Stimulated activated CD4-positive, alpha-beta T cell treated with anti-CD3 and anti-CD28 coated beads, TNF-alpha, amount 100 ng/mL, for 1 hour (primary cell): ENCODE measurements around the gene DYNLT1.

ENCODE experiments used
- DNase-seq, 3 donors: peaks; one replicate each; pipeline ENCODE4 v3.0.0-alpha.2; 2020; ENCODE audit warnings: low read depth in 3 of 3, low spot score in 1 of 3

The DYNLT1 gene

DNA sequence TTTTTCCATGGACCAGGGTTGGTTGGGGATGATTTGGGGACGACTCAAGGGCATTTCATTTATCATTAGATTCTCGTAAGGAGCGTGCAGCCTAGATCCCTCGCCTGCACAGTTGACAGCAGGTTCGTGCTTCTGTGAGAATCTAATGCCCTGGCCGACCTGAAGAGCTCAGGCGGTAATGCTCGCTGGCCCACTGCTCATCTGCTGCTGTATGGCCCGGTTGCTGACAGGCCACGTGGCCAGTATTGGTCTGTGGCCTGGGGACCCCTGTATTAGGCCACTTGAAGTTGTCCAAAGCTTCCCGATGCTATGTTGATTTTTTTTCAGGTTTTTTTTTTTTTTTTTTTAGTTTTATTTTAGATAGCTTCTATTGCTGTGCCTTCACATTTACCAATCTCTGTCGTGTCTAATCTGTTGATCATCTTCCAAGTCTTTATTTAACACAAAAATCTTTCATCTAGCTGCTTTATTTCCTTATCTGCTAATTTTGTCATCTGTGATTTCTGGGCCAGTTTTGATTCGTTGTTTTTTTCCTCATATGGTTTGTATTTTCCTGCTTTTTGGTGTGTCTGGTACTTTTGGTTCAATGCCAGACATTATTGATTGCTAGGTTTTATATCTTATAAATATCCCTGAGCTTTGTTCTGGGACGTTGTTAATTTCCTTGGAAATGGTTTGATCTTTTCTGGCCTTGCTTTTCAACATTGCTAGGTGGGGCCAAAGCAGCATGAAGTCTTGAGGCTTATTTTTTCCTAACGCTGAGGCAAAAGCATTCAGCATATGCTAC, 41.1 kb downstream of the DYNLT1 start:
- no peak for DNase-seq

DNA sequence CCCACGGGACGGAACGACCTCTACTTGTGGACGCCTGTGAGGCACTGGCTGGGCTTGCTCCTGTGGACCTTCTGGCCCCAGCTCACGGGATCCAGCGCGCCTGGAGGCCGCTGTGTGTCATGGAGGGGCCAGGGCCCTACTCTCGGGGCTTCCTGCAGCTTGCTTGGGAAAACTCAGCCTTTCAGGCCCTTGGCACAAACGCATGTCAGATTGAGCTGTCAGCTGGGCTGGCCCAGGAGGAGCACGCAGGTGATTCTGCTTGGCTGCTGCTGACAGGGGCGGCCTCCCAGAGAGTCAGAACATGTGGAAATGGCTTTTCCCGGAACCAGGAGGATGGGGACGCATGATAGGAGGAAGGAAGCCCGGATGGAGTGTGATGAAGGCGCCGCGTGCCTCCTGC, 44.9 kb downstream of the DYNLT1 start:
- no peak for DNase-seq

DNA sequence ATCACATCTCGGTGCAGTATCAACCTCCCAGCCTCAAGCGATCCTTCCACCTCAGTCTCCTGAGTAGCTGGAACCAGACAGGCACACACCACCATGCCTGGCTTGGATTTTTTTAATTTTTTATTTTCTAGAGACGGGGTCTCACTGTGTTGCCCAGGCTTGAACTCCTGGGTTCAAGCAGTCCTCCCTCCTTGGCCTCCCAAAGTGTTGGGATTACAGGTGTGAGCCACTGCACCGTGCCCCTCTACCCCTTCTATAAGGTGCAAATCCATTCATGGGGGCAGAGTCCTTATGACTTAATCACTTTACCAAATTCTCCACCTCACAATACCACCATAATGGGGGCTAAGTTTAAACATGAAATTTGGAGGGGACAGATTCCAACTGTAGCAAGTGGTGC, 47.0 kb downstream of the DYNLT1 start:
- no peak for DNase-seq

DNA sequence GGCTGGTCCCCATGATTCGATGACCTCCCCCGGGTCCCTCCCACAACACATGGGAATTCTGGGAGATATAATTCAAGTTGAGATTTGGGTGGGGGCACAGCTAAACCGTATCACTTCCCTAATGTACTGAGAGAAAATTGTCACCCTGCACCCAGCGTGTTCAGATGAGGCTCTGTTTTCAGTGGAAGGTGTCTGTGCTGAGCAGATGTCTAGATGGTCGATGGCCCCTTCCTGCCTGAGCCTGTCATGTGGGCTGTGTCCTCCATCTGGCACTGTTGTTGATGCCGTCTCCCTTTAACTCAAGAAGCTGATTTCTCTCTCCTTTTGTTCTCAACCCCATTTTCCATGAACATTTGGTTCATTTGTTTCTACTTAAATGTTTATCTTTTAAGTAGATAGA, 47.7 kb downstream of the DYNLT1 start:
- DNase-seq, result no peak

DNA sequence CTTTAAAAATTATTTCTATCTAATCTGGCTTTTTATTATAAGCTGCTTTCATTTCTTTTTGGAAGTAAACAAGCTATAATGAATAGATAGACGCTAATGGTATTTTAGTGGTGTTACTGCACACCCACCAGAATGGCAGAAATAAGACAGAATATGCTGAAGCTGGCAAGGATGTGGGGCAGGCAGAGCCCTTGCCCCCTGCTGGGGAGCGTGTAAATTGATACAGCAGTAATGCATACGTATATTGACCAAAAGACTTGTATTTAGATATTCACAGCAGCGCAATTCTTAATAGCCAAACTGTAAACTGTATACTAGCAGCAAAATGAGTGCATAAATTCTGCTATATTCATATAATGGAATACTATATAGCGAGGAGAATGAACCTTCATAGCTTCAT, 49.3 kb downstream of the DYNLT1 start:
- no peak for DNase-seq

DNA sequence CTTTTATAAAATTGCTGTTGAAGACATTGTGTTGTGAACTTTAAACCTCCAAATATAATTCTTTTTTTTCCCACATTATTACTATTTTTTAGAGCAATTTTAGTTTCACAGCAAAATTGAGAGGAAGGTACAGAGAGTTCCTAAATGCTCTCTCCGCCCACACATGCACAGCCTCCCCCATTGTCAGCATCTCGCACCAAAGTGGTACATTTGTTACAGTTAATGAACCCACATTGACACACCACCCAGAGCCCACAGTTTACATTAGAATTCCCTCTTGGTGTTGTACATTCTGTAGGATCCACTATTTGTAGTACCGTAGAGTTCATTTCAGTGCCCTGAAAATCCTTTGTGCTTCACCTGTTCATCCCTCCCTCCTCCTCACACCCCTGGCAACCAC, 50.9 kb downstream of the DYNLT1 start:
- DNase-seq, result no peak

DNA sequence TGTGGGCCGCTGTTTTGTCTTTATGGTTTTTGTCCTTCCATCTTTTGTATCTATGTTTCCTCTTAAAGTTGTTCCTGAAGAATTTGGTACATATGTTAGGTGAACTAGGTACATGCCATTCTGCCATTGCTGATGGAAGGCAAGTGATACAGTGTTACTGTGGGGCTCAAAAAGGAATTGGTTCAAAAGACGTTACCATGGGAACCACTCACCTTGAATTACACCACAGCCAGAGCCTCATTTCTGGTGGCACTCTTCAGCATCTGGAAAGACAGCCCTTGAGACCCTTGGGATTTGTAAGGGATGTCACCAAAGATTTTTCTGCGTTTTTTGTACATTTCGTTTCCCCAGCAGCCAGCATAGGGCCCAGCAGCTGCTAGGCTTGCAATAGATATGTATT, 52.7 kb downstream of the DYNLT1 start:
- DNase-seq, result no peak

DNA sequence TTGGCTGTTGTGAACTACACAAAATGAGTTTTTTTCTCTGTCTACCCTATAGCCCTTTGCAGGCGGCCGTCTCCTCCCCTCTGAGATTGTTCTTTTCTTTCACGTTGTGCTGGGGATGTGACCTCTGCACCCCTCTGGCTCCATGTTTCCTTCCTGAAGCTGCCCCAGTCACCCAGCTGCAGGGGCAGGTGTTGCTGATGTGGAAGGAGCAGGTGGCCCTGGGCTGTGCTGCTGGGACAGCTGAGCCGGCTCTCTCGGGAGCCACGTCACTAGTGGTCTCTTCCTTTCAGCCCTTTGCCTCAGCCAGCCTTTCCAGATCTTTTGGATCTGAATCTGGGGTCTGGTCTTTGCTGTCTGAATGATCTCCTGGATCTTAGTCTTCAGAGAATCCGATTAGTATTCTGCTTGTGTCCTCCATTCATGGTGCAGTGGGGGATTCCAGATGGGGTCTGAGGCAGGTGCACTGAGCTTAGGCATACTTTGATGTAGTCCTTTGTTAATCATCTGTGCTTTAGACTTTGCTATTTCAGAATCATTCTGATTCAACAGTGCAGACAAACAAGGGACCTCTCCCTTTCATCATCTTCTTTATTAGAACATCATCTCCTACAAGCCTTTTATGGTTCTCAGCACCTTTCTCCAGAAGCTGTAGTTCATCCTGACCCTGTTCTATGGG, 53.3 kb downstream of the DYNLT1 start:
- no peak for DNase-seq

DNA sequence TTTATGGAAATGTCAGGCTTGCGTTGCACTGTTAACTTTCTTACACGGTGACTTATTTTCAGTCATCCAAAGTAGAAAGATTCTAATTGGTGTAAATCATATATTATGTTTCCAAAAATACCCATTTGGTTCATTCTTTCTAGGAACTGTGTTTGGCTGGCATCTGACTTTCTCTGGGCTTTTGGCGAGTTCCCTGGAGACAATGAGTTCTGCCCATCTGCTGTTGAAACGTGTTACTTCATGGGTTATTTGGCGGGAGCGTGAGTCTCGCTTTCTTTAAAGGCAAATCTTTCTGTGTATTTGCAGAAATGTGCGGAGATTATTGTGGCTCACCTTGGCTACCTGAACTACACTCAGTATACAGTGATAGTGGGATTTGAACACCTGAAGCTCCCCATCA, 55.2 kb downstream of the DYNLT1 start:
- DNase-seq, result no peak

DNA sequence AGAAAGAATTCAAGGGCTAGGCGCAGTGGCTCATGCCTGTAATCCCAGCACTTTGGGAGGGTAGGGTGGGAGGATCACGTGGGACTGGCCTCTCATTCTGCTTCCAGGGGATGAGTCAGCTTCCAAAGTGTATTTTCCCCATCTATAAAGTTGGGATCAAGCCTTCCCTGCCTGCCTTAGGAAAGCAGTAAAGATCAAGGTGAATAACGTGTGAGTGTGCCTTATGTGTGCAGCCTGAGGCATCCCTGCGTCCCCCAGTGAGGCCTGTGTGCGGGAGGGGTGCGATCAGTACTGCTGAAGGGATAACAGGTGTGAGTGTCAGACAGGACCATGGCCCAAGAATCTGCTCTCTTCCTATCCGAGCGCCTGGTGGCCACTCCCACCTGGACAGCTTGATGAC, 57.9 kb downstream of the DYNLT1 start:
- no peak for DNase-seq
